T47D (cell line): Measurements from ENCODE around the gene GRK1.
A peak's percentile ranks its signal among the peaks of the same experiment; 100 is the strongest.
"Not testable (repeated sequence)": the region's sequence is repeated elsewhere in the genome, so short reads cannot be mapped to it uniquely, and the experiment has no call there.

Source experiments
- DNase-seq, 2 experiments: peaks; one replicate each; pipeline versions ENCODE4 v3.0.0 to v3.0.0-alpha.2; 2011 to 2012; ENCODE audit warnings: low read depth in 1 of 2, low spot score in 1 of 2
- JUND ChIP-seq: IDR thresholded peaks from 2 replicates; pipeline ENCODE4 v1.6.1; 2012; ENCODE audit warnings: low read depth
- in situ Hi-C: cut with HindIII; loops from 2 replicates; pipeline ENCODE4 v1.10.0; 2016; ENCODE audit warnings: low sequenced_read_pairs, low pct_unique_long_range_greater_than_20kb

Gene GRK1

DNA sequence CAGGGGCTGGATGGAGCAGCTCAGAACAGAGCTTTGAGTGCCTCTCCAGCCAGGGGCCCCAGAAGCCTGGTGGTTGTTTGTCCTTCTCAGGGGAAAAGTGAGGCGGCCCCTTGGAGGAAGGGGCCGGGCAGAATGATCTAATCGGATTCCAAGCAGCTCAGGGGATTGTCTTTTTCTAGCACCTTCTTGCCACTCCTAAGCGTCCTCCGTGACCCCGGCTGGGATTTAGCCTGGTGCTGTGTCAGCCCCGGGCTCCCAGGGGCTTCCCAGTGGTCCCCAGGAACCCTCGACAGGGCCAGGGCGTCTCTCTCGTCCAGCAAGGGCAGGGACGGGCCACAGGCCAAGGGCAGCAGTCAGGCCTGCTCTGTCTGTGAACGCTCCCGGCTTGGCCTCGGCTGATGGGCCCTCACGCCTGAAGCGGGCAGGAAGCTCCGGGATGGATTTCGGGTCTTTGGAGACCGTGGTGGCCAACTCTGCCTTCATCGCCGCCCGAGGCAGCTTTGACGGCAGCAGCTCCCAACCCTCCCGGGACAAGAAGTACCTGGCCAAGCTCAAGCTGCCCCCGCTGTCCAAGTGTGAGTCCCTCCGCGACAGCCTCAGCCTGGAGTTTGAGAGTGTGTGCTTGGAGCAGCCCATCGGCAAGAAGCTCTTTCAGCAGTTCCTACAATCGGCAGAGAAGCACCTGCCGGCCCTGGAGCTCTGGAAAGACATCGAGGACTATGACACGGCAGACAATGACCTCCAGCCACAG, at the start of gene GRK1:
GRK1 (plus strand) TSS at position 269 of the 751 bp plus-strand sequence; CDS start at position 437, 168 bp downstream.
- no peak for DNase-seq
- TF ChIP-seq JUND, result no peak
- in situ Hi-C loops, result no loop called here

DNA sequence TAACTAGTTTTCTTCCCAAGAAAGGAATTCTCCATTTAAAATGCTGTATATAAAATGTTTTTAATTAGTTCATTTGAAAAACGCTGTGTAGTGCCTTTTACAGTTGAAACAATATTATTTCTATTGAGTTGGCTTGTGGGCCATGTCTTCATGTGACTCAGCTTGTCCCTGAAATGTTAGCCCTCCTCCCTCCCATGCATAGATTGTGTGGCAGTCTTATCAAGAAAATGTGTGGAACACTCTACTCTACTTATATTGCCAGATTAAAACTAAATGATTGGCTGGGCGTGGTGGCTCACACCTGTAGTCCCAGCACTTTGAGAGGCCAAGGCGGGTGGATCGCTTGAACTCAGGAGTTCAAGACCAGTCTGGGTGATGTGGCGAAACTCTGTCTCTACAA, 49.1 kb upstream of the GRK1 start:
- TF ChIP-seq JUND, result no peak
- in situ Hi-C loops, result no loop called here
- DNase-seq, result no peak

DNA sequence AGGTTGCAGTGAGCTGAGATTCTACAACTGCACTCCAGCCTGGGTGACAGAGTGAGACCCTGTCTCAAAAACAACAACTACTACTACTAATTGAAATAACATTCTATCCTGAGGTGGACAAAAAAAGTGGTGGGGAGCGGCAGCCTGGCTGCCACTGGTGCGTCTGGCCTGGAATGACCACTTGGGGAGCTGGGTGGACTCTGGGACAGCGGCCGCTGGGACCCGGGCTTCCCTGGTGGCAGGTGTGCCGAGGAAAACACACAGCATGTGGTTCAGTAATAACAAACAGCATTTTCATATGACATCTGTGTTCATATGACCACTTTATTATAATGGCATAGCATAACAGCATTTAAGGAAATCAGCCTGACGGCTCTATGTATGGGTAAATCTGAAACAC, 48.6 kb upstream of the GRK1 start:
- no peak for TF ChIP-seq JUND
- no peak for DNase-seq
- in situ Hi-C loops, result no loop called here

GRCh38 chr13:113620036-113620796, 46.8 kb upstream of the GRK1 start:
- TF ChIP-seq JUND, result no peak
- no peak for DNase-seq
- in situ Hi-C loops, result no loop called here

DNA sequence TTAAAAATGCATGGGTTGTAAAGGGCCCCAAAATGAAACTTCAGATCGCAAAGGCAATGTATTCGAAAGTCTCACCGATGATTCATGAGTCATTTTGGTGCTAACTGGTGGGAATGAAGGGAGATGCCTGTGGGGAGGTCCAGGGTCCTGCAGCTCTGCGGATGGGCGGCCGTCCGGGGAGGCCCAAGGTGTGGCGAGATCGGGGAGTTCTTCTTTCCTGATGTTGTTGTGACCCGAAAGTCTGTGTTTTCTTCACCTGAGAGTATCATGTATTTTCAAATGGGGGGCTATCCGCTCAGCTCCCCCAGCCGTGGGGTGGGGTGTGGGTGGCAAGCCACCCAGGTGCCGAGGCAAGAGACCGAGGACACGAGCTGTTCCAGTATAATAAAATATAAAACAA, 46.0 kb upstream of the GRK1 start:
- TF ChIP-seq JUND, result no peak
- in situ Hi-C loops, result no loop called here

DNA sequence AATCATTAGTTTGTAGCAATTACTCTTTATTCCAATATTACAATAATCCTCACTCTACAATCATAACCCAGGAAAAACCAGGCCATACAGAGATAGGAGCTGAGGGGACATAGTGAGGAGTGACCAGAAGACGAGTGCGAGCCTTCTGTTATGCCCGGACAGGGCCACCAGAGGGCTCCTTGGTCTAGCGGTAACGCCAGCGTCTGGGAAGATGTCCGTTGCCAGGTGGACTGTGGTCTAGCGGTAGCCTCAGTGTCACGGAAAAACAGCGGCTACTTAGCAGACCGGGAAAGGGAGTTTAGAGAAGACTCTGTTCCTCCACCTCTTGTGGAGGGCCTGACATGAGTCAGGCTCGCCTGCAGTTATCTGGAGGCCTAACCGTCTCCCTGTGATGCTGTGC, 45.5 kb upstream of the GRK1 start:
- in situ Hi-C loops, result not testable (repeated sequence)

More for the DNA sequence above, 46.0 kb upstream of the GRK1 start:
- no peak for DNase-seq

GRCh38 chr13:113621986-113622550, 45.0 kb upstream of the GRK1 start:
- DNase-seq, in situ Hi-C loops: not testable (repeated sequence)

More for the DNA sequence above, 45.5 kb upstream of the GRK1 start:
- peak in 1 of 2 experiments; percentile 62 for DNase-seq

GRCh38 chr13:113622791-113623490, 44.1 kb upstream of the GRK1 start:
- TF ChIP-seq JUND, result no peak
- DNase-seq, result no peak
- in situ Hi-C loops, result no loop called here

GRCh38 chr13:113623491-113624234, 43.4 kb upstream of the GRK1 start:
- in situ Hi-C loops, result no loop called here
- no peak for TF ChIP-seq JUND
- DNase-seq, result no peak

GRCh38 chr13:113624235-113624587, 42.8 kb upstream of the GRK1 start:
- in situ Hi-C loops, result no loop called here
- no peak for TF ChIP-seq JUND

DNA sequence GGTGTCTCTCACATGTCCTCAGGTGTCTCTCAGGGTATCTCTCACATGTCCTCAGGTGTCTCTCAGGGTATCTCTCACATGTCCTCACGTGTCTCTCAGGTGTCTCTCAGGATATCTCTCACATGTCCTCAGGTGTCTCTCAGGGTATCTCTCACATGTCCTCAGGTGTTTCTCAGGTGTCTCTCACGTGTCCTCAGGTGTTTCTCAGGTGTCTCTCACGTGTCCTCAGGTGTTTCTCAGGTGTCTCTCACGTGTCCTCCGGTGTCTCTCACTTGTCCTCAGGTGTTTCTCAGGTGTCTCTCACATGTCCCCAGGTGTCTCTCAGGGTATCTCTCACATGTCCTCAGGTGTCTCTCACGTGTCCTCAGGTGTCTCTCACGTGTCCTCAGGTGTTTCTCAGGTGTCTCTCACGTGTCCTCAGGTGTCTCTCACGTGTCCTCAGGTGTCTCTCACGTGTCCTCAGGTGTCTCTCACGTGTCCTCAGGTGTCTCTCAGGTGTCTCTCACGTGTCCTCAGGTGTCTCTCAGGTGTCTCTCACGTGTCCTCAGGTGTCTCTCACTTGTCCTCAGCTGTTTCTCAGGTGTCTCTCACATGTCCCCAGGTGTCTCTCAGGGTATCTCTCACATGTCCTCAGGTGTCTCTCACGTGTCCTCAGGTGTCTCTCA, 42.2 kb upstream of the GRK1 start:
- in situ Hi-C loops, DNase-seq: not testable (repeated sequence)

More at GRCh38 chr13:113624235-113624587, 42.8 kb upstream of the GRK1 start:
- no peak for DNase-seq
